ENCODE results near the gene ALDH4A1.

DNA sequence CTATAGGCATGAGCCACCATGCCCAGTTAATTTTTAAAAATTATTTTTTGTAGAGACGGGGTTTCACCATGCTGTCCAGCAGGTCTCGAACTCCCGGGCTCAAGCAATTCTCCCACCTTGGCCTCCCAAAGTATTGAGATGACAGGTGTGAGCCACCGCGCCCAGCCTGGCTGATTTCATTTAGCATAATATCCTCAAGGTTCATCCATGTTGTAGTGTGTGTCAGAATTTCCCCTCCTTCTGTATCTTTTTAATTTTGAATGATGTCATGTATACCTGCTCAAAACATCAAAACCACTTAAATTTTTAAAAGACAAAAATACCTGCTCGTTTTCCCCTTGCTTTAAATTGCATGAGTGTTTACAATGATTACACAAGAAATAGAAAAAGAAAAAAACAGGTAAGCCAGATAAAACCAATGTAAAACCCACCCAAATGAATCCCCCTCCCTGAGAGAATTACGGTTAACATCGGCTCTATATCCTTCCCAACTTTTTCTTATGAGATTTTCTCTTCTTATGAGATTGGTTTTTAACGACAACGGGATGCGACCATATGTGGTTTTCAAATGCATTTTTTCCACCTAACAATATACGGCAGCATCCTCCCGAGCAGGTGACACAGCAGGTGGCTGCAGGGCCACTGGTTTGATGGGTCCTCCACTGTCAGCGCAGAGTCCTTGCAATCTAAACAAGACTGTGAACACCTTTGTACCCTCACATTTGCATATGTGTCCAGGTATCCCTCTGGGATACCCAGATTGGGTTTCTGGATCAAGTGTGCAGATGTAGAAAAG, 32.0 kb upstream of the ALDH4A1 start:
- TF ChIP-seq, protein P1, sequence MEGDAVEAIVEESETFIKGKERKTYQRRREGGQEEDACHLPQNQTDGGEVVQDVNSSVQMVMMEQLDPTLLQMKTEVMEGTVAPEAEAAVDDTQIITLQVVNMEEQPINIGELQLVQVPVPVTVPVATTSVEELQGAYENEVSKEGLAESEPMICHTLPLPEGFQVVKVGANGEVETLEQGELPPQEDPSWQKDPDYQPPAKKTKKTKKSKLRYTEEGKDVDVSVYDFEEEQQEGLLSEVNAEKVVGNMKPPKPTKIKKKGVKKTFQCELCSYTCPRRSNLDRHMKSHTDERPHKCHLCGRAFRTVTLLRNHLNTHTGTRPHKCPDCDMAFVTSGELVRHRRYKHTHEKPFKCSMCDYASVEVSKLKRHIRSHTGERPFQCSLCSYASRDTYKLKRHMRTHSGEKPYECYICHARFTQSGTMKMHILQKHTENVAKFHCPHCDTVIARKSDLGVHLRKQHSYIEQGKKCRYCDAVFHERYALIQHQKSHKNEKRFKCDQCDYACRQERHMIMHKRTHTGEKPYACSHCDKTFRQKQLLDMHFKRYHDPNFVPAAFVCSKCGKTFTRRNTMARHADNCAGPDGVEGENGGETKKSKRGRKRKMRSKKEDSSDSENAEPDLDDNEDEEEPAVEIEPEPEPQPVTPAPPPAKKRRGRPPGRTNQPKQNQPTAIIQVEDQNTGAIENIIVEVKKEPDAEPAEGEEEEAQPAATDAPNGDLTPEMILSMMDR (IDR thresholded peaks at IDR 0.05): no peak
- TF ChIP-seq POLR2A (IDR thresholded peaks at IDR 0.05) (no peak), POLR2AphosphoS5 (IDR thresholded peaks at IDR 0.05) (no peak)
